GM12878 (cell line): ENCODE results near the gene BMAL2. TPM values are rescaled to one million over a fixed set of nuclear protein-coding genes. Genes with fewer than 3 reads are reported as not detected.

Source experiments
- EP300 ChIP-seq, 2 experiments: fragments of 150-350 bp in 1 of 2; IDR thresholded peaks; 2 replicates each; pipeline ENCODE4 v1.6.1; 2011 to 2012; ENCODE audit warnings: low read depth in 2 of 2, low read length in 2 of 2, borderline replicate concordance in 1 of 2, improper control_type of control experiment in 1 of 2, inconsistent platforms in 1 of 2; ENCODE audit not compliant: control insufficient read depth in 1 of 2
- EZH2 ChIP-seq: IDR thresholded peaks from 2 replicates; pipeline ENCODE4 v1.6.1; 2012; ENCODE audit warnings: low read depth, mild to moderate bottlenecking, control low read depth, inconsistent platforms, low read length, borderline replicate concordance; ENCODE audit not compliant: control insufficient read depth
- GATAD2B ChIP-seq: fragments of 450-650 bp; conservative IDR thresholded peaks from 2 replicates; pipeline ENCODE4 v1.6.1; 2017; ENCODE audit warnings: low read depth, mild to moderate bottlenecking, moderate library complexity
- NRF1 ChIP-seq: conservative IDR thresholded peaks from 2 replicates; pipeline ENCODE4 v1.6.1; 2011; ENCODE audit warnings: mild to moderate bottlenecking, low read depth, low read length, improper control_type of control experiment
- STAT1 ChIP-seq: fragments of 450-650 bp; conservative IDR thresholded peaks from 2 replicates; pipeline ENCODE4 v1.6.1; 2014; ENCODE audit warnings: antibody characterized with exemption, mild to moderate bottlenecking
- ZZZ3 ChIP-seq: IDR thresholded peaks from 2 replicates; pipeline ENCODE4 v1.6.1; 2011; ENCODE audit warnings: low read depth; ENCODE audit not compliant: control insufficient read depth, insufficient read length
- polyA plus RNA-seq, 11 experiments: library from polyadenylated mRNA; depleted of rRNA in 4 of 11; unstranded in 6 of 11; stranded (reverse) in 5 of 11; fragments of >200 nt; fragmentation: Nextera tagmentation in 4 of 11; fragmentation: Illumina TruSeq in 1 of 11; extraction: Ambion mirVana in 4 of 11; extraction: Trizol in 1 of 11; gene quantifications; 1 replicate in 1 of 11; 2 replicates in 10 of 11; pipeline versions ENCODE4 v1.2.1 to v1.2.3, GENCODE V29; 2011 to 2016; ENCODE audit warnings: inconsistent platforms in 2 of 11, missing spikeins in 2 of 11, low read depth in 1 of 11
- total RNA-seq, 4 experiments: library from RNA; depleted of rRNA in 3 of 4; stranded (reverse); fragments of >200 nt in 3 of 4; fragmentation: Illumina TruSeq in 1 of 4; extraction: Trizol in 1 of 4; gene quantifications; 2 replicates each; pipeline versions ENCODE4 v1.2.1 to v1.2.3, GENCODE V29; 2013 to 2021

Gene BMAL2
- total and polyA plus RNA-seq, 10 of the 15 experiments (the other 5 are each of a cell fraction or from before 2014, with no cell fraction given): 7.9 to 53.6 (median 35.5) TPM

GRCh38 chr12:27382171-27382795, 49.6 kb downstream of the BMAL2 start (continued):
- TF ChIP-seq EP300 (IDR thresholded peaks at IDR 0.05; ENCODE audit: borderline replicate concordance in 1 of 2, control insufficient read depth in 1 of 2, low read depth in 2 of 2, low read length in 2 of 2): no peak
- TF ChIP-seq NRF1: no peak
- TF ChIP-seq EZH2: no peak
- TF ChIP-seq GATAD2B: no peak
- no peak for TF ChIP-seq ZZZ3
- TF ChIP-seq STAT1: no peak

Other genes with a start within 250 kb of the BMAL2 start
- 92.7 and 120 TPM in 2 replicates for gene STK38L, start 88.5 kb upstream of the BMAL2 start, total RNA-seq (2014; rRNA removed)
- 130 and 131 TPM in 2 replicates for gene STK38L, start 88.5 kb upstream of the BMAL2 start, total RNA-seq (2014; rRNA removed; fragmentation: Illumina TruSeq; extraction: Trizol)
- 110 and 131 TPM in 2 replicates for gene STK38L, start 88.5 kb upstream of the BMAL2 start, total RNA-seq (2021)
- 121 and 218 TPM in 2 replicates for gene STK38L, start 88.5 kb upstream of the BMAL2 start, polyA plus RNA-seq (2011; rRNA removed)
- 134 and 173 TPM in 2 replicates for gene STK38L, start 88.5 kb upstream of the BMAL2 start, polyA plus RNA-seq (2014; fragmentation: Illumina TruSeq; extraction: Trizol)
- 10 to 100 TPM; 43.0 to 50.2 TPM for gene STK38L, start 88.5 kb upstream of the BMAL2 start, polyA plus RNA-seq (2014; fragmentation: Nextera tagmentation; extraction: Ambion mirVana)
- gene STK38L, start 88.5 kb upstream of the BMAL2 start, polyA plus RNA-seq (2014; rRNA removed): 76.8 and 90.8 TPM in 2 replicates
- gene STK38L, start 88.5 kb upstream of the BMAL2 start, polyA plus RNA-seq (2016; fragmentation: Nextera tagmentation; extraction: Ambion mirVana): 100 to 1,000 TPM; 144 to 154 TPM
- gene SMCO2, start 113.9 kb downstream of the BMAL2 start, total RNA-seq (2014; rRNA removed): 0.56 and 4.7 TPM in 2 replicates
- 1.1 and 2.1 TPM in 2 replicates for gene SMCO2, start 113.9 kb downstream of the BMAL2 start, total RNA-seq (2014; rRNA removed; fragmentation: Illumina TruSeq; extraction: Trizol)
- gene SMCO2, start 113.9 kb downstream of the BMAL2 start, total RNA-seq (2021): 0.27 and 1.0 TPM in 2 replicates
- gene SMCO2, start 113.9 kb downstream of the BMAL2 start, polyA plus RNA-seq (2011; rRNA removed): 2.3 and 3.2 TPM in 2 replicates
- gene SMCO2, start 113.9 kb downstream of the BMAL2 start, polyA plus RNA-seq (2014; fragmentation: Illumina TruSeq; extraction: Trizol): 0.50 and 1.3 TPM in 2 replicates
- under 1 TPM; 0.51 to 0.77 TPM for gene SMCO2, start 113.9 kb downstream of the BMAL2 start, polyA plus RNA-seq (2014; fragmentation: Nextera tagmentation; extraction: Ambion mirVana)
- gene SMCO2, start 113.9 kb downstream of the BMAL2 start, polyA plus RNA-seq (2014; rRNA removed): 0.65 and 0.78 TPM in 2 replicates
- gene SMCO2, start 113.9 kb downstream of the BMAL2 start, polyA plus RNA-seq (2016; fragmentation: Nextera tagmentation; extraction: Ambion mirVana): under 1 TPM; 0.11 to 0.23 TPM
- 3.8 and 4.7 TPM in 2 replicates for gene PPFIBP1, start 191.4 kb downstream of the BMAL2 start, total RNA-seq (2014; rRNA removed)
- gene PPFIBP1, start 191.4 kb downstream of the BMAL2 start, total RNA-seq (2014; rRNA removed; fragmentation: Illumina TruSeq; extraction: Trizol): 2.6 and 3.8 TPM in 2 replicates
- 3.8 and 4.2 TPM in 2 replicates for gene PPFIBP1, start 191.4 kb downstream of the BMAL2 start, total RNA-seq (2021)
- 7.8 and 9.4 TPM in 2 replicates for gene PPFIBP1, start 191.4 kb downstream of the BMAL2 start, polyA plus RNA-seq (2011; rRNA removed)
- gene PPFIBP1, start 191.4 kb downstream of the BMAL2 start, polyA plus RNA-seq (2014; fragmentation: Illumina TruSeq; extraction: Trizol): 3.5 and 4.7 TPM in 2 replicates
- gene PPFIBP1, start 191.4 kb downstream of the BMAL2 start, polyA plus RNA-seq (2014; fragmentation: Nextera tagmentation; extraction: Ambion mirVana): under 1 TPM; 0.47 to 0.55 TPM
- 1.9 and 2.8 TPM in 2 replicates for gene PPFIBP1, start 191.4 kb downstream of the BMAL2 start, polyA plus RNA-seq (2014; rRNA removed)
- gene PPFIBP1, start 191.4 kb downstream of the BMAL2 start, polyA plus RNA-seq (2016; fragmentation: Nextera tagmentation; extraction: Ambion mirVana): 1 to 10 TPM; 4.7 to 6.8 TPM